Measurements from ENCODE around the gene ATP2A2. TPM values are rescaled to one million over a fixed set of nuclear protein-coding genes. Genes with fewer than 3 reads are reported as not detected.

Gene ATP2A2
- total and polyA plus RNA-seq, 2 experiments from 2014 or later: 47.2 to 225 TPM

DNA sequence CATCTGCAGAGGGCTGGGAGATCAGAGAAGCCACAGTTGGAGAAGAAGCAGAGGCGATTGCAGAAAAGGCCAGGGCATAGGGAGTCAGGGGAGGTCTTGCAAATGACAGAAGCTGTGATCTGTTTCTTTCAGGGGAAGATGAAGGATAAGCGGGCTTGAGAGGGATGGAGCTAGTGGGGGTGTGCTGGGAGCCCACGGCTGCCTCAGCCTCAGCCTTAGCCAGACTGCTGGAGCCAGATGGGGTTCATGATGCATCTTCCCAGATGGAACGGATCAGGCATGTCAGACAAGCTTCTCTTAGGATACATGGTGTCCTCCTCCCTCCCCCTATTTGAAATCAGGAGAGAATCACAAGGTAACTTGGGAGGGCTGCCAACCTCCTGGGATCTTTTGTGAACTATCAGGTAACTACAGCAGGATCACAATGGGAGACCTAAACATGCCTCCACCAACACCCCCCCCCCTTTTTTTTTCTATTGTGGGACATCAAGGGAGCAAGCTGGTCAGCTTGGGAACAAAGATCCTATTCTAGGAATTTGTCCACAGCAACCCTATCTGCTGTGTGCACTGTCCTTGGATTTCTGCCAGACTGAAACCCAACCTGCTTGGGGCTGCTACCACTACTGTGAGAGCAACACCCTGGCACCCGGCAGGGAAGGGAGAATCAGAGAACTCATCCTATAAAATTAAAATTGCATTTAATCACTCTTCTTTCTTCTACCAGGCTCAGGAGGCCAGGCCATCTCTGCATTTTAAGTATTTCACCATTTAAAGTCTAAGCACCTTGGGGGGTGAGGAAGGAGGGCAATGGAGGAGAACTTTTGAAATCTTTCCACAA lies 10.7 kb upstream of the ATP2A2 start:
- peaks cover 40% of the 10 kb centered on the region for H3K4me1 Mint-ChIP-seq
- peak overlapping the region; percentile 81 for H2AFZ ChIP-seq
- H3K4me3 ChIP-seq: peak overlapping the region; percentile 23
- peaks cover 27% of the 10 kb centered on the region for H3K4me1 ChIP-seq (ENCODE audit: insufficient read depth)
- H3K36me3 Mint-ChIP-seq (ENCODE audit: low read depth): no peaks in the 10 kb centered on the region
- H3K4me2 ChIP-seq: peak overlapping the region; percentile 64
- no peaks in the 10 kb centered on the region for H4K20me1 ChIP-seq (replicated peaks; ENCODE audit: insufficient read depth)
- H3K36me3 ChIP-seq (ENCODE audit: insufficient read depth): no peaks in the 10 kb centered on the region
- H3K79me2 ChIP-seq (replicated peaks; ENCODE audit: insufficient read depth): no peaks in the 10 kb centered on the region
- no peaks in the 10 kb centered on the region for H3K9me2 ChIP-seq (ENCODE audit: insufficient read depth)
- TF ChIP-seq ZNF331 (CRISPR knock-in tag; IDR thresholded peaks at IDR 0.05; ENCODE audit: low read depth) (no peak), JUNB (IDR thresholded peaks at IDR 0.05; ENCODE audit: unreplicated experiment) (no peak), ZNF462 (CRISPR knock-in tag; IDR thresholded peaks at IDR 0.05) (no peak), CREB1 (CRISPR knock-in tag; IDR thresholded peaks at IDR 0.05; ENCODE audit: low read depth) (no peak), CTCF (conservative IDR thresholded peaks at IDR 0.05; ENCODE audit: low read depth in 2 of 2) (no peak), ZNF114 (CRISPR knock-in tag; IDR thresholded peaks at IDR 0.05) (no peak), EZH2 (IDR thresholded peaks at IDR 0.05; ENCODE audit: low read depth, unreplicated experiment) (no peak), NANOG (IDR thresholded peaks at IDR 0.05; ENCODE audit: borderline replicate concordance) (no peak), REST (IDR thresholded peaks at IDR 0.05; ENCODE audit: unreplicated experiment) (no peak), STAT1 (IDR thresholded peaks at IDR 0.05; ENCODE audit: unreplicated experiment) (no peak), POLR2AphosphoS5 (IDR thresholded peaks at IDR 0.05; ENCODE audit: low read depth) (no peak), EZH2phosphoT487 (IDR thresholded peaks at IDR 0.05; ENCODE audit: unreplicated experiment) (no peak)
- TF ChIP-seq, protein P1, sequence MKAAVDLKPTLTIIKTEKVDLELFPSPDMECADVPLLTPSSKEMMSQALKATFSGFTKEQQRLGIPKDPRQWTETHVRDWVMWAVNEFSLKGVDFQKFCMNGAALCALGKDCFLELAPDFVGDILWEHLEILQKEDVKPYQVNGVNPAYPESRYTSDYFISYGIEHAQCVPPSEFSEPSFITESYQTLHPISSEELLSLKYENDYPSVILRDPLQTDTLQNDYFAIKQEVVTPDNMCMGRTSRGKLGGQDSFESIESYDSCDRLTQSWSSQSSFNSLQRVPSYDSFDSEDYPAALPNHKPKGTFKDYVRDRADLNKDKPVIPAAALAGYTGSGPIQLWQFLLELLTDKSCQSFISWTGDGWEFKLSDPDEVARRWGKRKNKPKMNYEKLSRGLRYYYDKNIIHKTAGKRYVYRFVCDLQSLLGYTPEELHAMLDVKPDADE (IDR thresholded peaks at IDR 0.05): no peak
- no peaks in the 10 kb centered on the region; the same call in 2 of the 3 replicates for H3K9me3 Mint-ChIP-seq
- H3K27ac Mint-ChIP-seq: peak overlapping the region; percentile 46
- H3K27me3 ChIP-seq (ENCODE audit: insufficient read depth): no peaks in the 10 kb centered on the region
- H3K27me3 Mint-ChIP-seq (ENCODE audit: insufficient read depth, low read depth, poor library complexity): peaks cover 4% of the 10 kb centered on the region
- H3K27ac ChIP-seq (ENCODE audit: low read depth): peak overlapping the region; percentile 14; the same call in 1 of the 2 replicates
- H3K4me3 Mint-ChIP-seq: peak overlapping the region; percentile 12; the same call in 1 of the 3 replicates
- no peaks in the 10 kb centered on the region for H3F3A ChIP-seq (replicated peaks; ENCODE audit: low read depth)
- no peak for DNase-seq (ENCODE audit: low spot score)
- peak; percentile 37 for ATAC-seq
